WTC11 (cell line): ENCODE measurements around the gene EMC8. TPM values are rescaled to one million over a fixed set of nuclear protein-coding genes. Genes with fewer than 3 reads are reported as not detected.
A peak's percentile ranks its signal among the peaks of the same experiment; 100 is the strongest.

Experiments used
- ATAC-seq: fragments of 200-7000 bp; cut with Tn5 transposase; 2 replicates; pipeline ENCODE4 v1.10.0; 2021; ENCODE audit warnings: mild to moderate bottlenecking, moderate library complexity
- CTCF ChIA-PET: fragments of 300-600 bp; sonication (Branson Sonifier 250); formaldehyde crosslinking; loops from one replicate; lab custom pipeline; 2021; ENCODE audit warnings: antibody characterized with exemption; lab: Charles Lee
- POLR2A ChIA-PET: fragments of 350-600 bp; sonication (Branson Sonifier 250); formaldehyde crosslinking; loops from one replicate; lab custom pipeline; 2021; ENCODE audit warnings: antibody characterized with exemption; lab: Charles Lee
- DNase-seq: peaks from one replicate; pipeline ENCODE4 v3.0.0; 2021; ENCODE audit warnings: low spot score
- H3K27ac Mint-ChIP-seq: 2 replicates; pipeline ENCODE4 v1.8.0; 2021; ENCODE audit warnings: mixed read lengths
- H3K27me3 Mint-ChIP-seq: 2 replicates; pipeline ENCODE4 v1.8.0; 2021; ENCODE audit warnings: low read depth, mild to moderate bottlenecking, moderate library complexity, mixed read lengths
- H3K36me3 Mint-ChIP-seq: 2 replicates; pipeline ENCODE4 v1.8.0; 2021; ENCODE audit warnings: mixed read lengths
- H3K4me1 Mint-ChIP-seq: 2 replicates; pipeline ENCODE4 v1.8.0; 2022; ENCODE audit warnings: mixed read lengths
- H3K4me3 Mint-ChIP-seq: 2 replicates; pipeline ENCODE4 v1.8.0; 2021; ENCODE audit warnings: mild to moderate bottlenecking, moderate library complexity, mixed read lengths
- H3K9me3 Mint-ChIP-seq: 2 replicates; pipeline ENCODE4 v1.8.0; 2021; ENCODE audit warnings: mixed read lengths
- FOXK1 ChIP-seq: sonication (generic); formaldehyde crosslinking; IDR thresholded peaks from 2 replicates; pipeline ENCODE4 v1.8.0; 2022; ENCODE audit warnings: mild to moderate bottlenecking, moderate library complexity, missing genetic modification reagents
- FOXP1 ChIP-seq: sonication (generic); formaldehyde crosslinking; IDR thresholded peaks from 2 replicates; pipeline ENCODE4 v1.8.0; 2022; ENCODE audit warnings: missing genetic modification reagents, mild to moderate bottlenecking, moderate library complexity, borderline replicate concordance
- GABPB1 ChIP-seq: sonication (generic); formaldehyde crosslinking; IDR thresholded peaks from 2 replicates; pipeline ENCODE4 v1.8.1; 2023; ENCODE audit warnings: mild to moderate bottlenecking, missing genetic modification reagents
- NR3C1 ChIP-seq: sonication (generic); formaldehyde crosslinking; conservative IDR thresholded peaks from 2 replicates; pipeline ENCODE4 v1.8.1; 2023; ENCODE audit warnings: low read depth, mild to moderate bottlenecking, missing genetic modification reagents
- RELA ChIP-seq: sonication (generic); formaldehyde crosslinking; IDR thresholded peaks from 2 replicates; pipeline ENCODE4 v1.8.1; 2022; ENCODE audit warnings: missing genetic modification reagents, mild to moderate bottlenecking, borderline replicate concordance
- RORB ChIP-seq: fragments of 250-450 bp; sonication (Bioruptor Pico); IDR thresholded peaks from 2 replicates; pipeline ENCODE4 v1.9.0; 2021; ENCODE audit warnings: mild to moderate bottlenecking
- SMAD3 ChIP-seq: sonication (generic); formaldehyde crosslinking; IDR thresholded peaks from 2 replicates; pipeline ENCODE4 v1.8.0; 2022; ENCODE audit warnings: missing genetic modification reagents, mild to moderate bottlenecking, borderline replicate concordance
- SMAD4 ChIP-seq: sonication (generic); formaldehyde crosslinking; IDR thresholded peaks from 2 replicates; pipeline ENCODE4 v1.8.0; 2022; ENCODE audit warnings: mild to moderate bottlenecking, missing genetic modification reagents
- ZNF121 ChIP-seq: sonication (generic); formaldehyde crosslinking; IDR thresholded peaks from 2 replicates; pipeline ENCODE4 v1.8.0; 2023; ENCODE audit warnings: missing genetic modification reagents
- ZNF263 ChIP-seq: sonication (generic); formaldehyde crosslinking; IDR thresholded peaks from 2 replicates; pipeline ENCODE4 v1.8.1; 2022; ENCODE audit warnings: low read depth, mild to moderate bottlenecking, moderate library complexity, missing genetic modification reagents
- total RNA-seq: library from RNA; stranded (reverse); gene quantifications from 3 replicates; pipeline ENCODE4 v1.2.3, GENCODE V29; 2021
- TF ChIP-seq, protein P1 (sequence below): sonication (generic); formaldehyde crosslinking; IDR thresholded peaks from 2 replicates; pipeline ENCODE4 v1.8.0; 2023; ENCODE audit warnings: missing genetic modification reagents, mild to moderate bottlenecking, borderline replicate concordance
- TF ChIP-seq, protein P2 (sequence below): fragments of 250-450 bp; sonication (Bioruptor Pico); IDR thresholded peaks from 2 replicates; pipeline ENCODE4 v1.9.0; 2021; ENCODE audit warnings: moderate library complexity, mild to moderate bottlenecking, inconsistent platforms, borderline replicate concordance
- TF ChIP-seq, protein P3 (sequence below): sonication (generic); formaldehyde crosslinking; IDR thresholded peaks from 2 replicates; pipeline ENCODE4 v1.8.1; 2022; ENCODE audit warnings: mild to moderate bottlenecking, missing genetic modification reagents, moderate library complexity, borderline replicate concordance
- TF ChIP-seq, protein P4 (sequence below): fragments of 250-450 bp; sonication (Bioruptor Pico); conservative IDR thresholded peaks from 2 replicates; pipeline ENCODE4 v1.9.0; 2021; ENCODE audit warnings: mild to moderate bottlenecking

The EMC8 gene
- total RNA-seq, 1 experiment from 2014 or later: 55.2 TPM

DNA sequence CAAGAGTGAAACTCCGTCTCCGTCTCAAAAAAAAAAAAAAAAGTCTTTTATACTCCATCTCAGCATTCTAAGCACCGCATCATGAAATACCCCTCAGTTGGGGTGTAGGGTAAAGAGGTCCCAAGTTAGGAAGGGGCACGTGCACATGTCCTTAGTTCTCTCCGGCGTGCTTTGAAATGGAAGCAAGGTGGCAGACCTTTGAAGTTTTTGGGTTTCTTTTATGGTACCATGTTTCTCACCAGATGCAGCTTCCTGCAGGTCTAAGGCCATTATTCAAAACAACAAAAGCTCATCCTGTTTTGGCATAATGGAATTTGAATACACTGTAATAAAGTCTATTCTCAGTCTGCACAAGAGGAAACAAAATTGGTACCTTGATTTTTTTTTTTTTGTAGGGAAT is 9.6 kb downstream of the EMC8 start (continued):
- no peak for TF ChIP-seq ZNF263
- no peak for TF ChIP-seq SMAD3 (CRISPR knock-in tag)
- TF ChIP-seq FOXK1 (CRISPR knock-in tag): no peak
- no peak for TF ChIP-seq ZNF121
- no peak for TF ChIP-seq GABPB1 (CRISPR knock-in tag)
- TF ChIP-seq, protein P1, sequence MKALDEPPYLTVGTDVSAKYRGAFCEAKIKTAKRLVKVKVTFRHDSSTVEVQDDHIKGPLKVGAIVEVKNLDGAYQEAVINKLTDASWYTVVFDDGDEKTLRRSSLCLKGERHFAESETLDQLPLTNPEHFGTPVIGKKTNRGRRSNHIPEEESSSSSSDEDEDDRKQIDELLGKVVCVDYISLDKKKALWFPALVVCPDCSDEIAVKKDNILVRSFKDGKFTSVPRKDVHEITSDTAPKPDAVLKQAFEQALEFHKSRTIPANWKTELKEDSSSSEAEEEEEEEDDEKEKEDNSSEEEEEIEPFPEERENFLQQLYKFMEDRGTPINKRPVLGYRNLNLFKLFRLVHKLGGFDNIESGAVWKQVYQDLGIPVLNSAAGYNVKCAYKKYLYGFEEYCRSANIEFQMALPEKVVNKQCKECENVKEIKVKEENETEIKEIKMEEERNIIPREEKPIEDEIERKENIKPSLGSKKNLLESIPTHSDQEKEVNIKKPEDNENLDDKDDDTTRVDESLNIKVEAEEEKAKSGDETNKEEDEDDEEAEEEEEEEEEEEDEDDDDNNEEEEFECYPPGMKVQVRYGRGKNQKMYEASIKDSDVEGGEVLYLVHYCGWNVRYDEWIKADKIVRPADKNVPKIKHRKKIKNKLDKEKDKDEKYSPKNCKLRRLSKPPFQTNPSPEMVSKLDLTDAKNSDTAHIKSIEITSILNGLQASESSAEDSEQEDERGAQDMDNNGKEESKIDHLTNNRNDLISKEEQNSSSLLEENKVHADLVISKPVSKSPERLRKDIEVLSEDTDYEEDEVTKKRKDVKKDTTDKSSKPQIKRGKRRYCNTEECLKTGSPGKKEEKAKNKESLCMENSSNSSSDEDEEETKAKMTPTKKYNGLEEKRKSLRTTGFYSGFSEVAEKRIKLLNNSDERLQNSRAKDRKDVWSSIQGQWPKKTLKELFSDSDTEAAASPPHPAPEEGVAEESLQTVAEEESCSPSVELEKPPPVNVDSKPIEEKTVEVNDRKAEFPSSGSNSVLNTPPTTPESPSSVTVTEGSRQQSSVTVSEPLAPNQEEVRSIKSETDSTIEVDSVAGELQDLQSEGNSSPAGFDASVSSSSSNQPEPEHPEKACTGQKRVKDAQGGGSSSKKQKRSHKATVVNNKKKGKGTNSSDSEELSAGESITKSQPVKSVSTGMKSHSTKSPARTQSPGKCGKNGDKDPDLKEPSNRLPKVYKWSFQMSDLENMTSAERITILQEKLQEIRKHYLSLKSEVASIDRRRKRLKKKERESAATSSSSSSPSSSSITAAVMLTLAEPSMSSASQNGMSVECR (CRISPR knock-in tag): no peak

DNA sequence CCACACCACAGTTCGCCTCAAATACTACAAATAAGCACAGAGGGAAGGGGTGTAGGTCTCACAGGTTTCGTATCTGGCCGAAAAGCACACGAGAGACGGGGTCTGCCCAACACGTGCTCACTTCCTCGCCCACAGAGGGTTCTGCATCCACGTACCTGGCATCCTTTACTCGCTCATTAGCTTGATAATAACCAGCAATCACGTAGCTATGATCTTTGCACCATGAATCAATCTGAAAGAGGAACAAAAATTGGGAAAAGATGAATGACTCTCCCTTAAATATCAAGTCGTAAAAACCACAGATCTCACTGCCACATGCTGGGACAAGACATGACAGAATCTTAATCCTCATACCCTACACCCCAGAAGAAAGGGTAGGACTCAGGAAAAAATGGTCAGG is 10.5 kb downstream of the EMC8 start:
- ATAC-seq (no peak), DNase-seq (no peak)
- Mint-ChIP-seq H3K27ac (0 out of 2 replicates have a peak overlapping the region, but pooled peaks have one; percentile 4), H3K4me1 (0 out of 2 replicates have a peak, but pooled peaks cover 3% of the 10 kb centered on the region), H3K4me3 (no peak overlapping the region), H3K9me3 (peaks cover 11% of the 10 kb centered on the region), H3K36me3 (peaks cover 56% of the 10 kb centered on the region), H3K27me3 (no peaks in the 10 kb centered on the region)
- CTCF ChIA-PET: no interaction called here
- POLR2A ChIA-PET: no interaction called here
- no peak for TF ChIP-seq ZNF263
- no peak for TF ChIP-seq FOXP1 (CRISPR knock-in tag)
- no peak for TF ChIP-seq NR3C1 (CRISPR knock-in tag)
- TF ChIP-seq, protein P2, sequence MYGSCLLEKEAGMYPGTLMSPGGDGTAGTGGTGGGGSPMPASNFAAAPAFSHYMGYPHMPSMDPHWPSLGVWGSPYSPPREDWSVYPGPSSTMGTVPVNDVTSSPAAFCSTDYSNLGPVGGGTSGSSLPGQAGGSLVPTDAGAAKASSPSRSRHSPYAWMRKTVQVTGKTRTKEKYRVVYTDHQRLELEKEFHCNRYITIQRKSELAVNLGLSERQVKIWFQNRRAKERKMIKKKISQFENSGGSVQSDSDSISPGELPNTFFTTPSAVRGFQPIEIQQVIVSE: no peak
- TF ChIP-seq RELA (CRISPR knock-in tag): no peak
- TF ChIP-seq, protein P3, sequence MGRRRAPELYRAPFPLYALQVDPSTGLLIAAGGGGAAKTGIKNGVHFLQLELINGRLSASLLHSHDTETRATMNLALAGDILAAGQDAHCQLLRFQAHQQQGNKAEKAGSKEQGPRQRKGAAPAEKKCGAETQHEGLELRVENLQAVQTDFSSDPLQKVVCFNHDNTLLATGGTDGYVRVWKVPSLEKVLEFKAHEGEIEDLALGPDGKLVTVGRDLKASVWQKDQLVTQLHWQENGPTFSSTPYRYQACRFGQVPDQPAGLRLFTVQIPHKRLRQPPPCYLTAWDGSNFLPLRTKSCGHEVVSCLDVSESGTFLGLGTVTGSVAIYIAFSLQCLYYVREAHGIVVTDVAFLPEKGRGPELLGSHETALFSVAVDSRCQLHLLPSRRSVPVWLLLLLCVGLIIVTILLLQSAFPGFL (CRISPR knock-in tag): no peak

DNA sequence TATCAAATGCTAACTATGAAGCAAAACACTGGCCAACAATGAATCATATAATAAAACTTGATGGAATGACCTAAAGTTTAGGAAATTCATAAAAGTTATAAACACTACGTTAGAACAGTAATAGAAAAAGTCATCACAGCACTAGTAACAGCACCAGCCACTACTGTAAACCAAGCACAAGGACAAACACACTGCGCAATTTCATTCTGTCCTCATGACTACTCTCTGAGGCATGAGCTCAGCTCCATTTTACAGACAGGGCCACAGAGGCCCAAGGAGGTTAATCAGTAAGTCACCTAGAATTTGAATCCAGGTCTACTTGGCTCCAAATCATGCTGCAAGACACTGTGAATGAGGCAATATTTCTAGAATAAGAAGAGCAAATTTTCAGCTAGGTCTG is 13.4 kb downstream of the EMC8 start:
- H3K27ac Mint-ChIP-seq: no peak overlapping the region
- TF ChIP-seq, protein P4, sequence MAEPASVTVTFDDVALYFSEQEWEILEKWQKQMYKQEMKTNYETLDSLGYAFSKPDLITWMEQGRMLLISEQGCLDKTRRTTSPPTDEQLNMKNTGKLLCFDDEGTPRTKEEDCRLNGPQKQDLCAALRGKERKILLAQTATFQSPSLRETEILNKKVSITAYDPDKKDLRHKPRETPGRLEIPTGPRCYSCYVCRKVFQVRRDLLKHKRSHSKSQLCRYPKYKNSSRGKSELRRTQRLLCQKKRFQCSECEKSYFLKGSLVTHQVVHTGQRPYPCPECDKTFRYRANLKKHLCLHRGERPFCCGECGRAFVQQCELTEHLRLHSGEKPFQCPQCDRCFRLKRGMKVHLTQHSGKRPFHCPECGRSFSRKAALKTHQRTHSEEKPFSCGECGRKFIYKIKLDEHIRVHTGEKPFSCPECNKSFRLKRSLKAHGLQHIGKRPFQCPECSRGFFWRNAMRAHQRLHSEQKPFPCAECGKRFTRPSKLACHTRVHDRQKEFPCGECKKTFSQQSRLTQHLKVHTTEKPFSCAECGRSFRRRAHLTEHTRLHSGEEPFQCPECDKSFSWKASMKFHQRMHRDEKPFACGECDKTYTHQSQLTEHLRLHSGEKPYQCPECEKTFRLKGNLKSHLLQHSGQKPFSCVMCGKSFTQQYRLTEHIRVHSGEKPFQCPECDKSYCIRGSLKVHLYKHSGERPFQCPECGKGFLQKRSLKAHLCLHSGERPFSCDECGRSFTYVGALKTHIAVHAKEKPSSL (CRISPR knock-in tag): no peak
- TF ChIP-seq RORB (no peak), SMAD4 (CRISPR knock-in tag) (no peak)
- H3K4me3 Mint-ChIP-seq: no peak overlapping the region
- 0 out of 2 replicates have a peak, but pooled peaks cover 3% of the 10 kb centered on the region for H3K4me1 Mint-ChIP-seq
- POLR2A ChIA-PET: no interaction called here
- H3K36me3 Mint-ChIP-seq: peaks cover 38% of the 10 kb centered on the region
- DNase-seq: no peak
- ATAC-seq: no peak
- no peaks in the 10 kb centered on the region for H3K27me3 Mint-ChIP-seq
- CTCF ChIA-PET: no interaction called here
- no peaks in the 10 kb centered on the region for H3K9me3 Mint-ChIP-seq
